Esophagus squamous epithelium (tissue), 5 donors: Measurements from ENCODE around the gene ZNF488. TPM values are rescaled to one million over a fixed set of nuclear protein-coding genes. Genes with fewer than 3 reads are reported as not detected.

Experiments
- DNase-seq: peaks from one replicate; lab custom pipeline; 2025; lab: John Stamatoyannopoulos, UW
- H3K27ac ChIP-seq, 4 donors: fragments of 200-600 bp; sonication (generic); one replicate each; pipeline ENCODE4 v1.5.1; 2016 to 2019; ENCODE audit warnings: mild to moderate bottlenecking in 1 of 4
- H3K27me3 ChIP-seq, 4 donors: fragments of 200-600 bp; sonication (generic); 1 replicate in 3 of 4; 2 replicates in 1 of 4; pipeline versions ENCODE4 v1.5.1 to v1.6.0; 2017 to 2021; ENCODE audit warnings: antibody characterized with exemption in 1 of 4
- H3K36me3 ChIP-seq, 3 donors: fragments of 200-600 bp; sonication (generic); one replicate each; pipeline ENCODE4 v1.5.1; 2016 to 2019
- H3K4me1 ChIP-seq, 3 donors: fragments of 200-600 bp; sonication (generic); one replicate each; pipeline ENCODE4 v1.5.1; 2017 to 2019
- H3K4me3 ChIP-seq, 4 donors: fragments of 200-600 bp; sonication (generic); 1 replicate in 3 of 4; 2 replicates in 1 of 4; pipeline ENCODE4 v1.5.1; 2016 to 2019; ENCODE audit warnings: mild to moderate bottlenecking in 2 of 4, moderate library complexity in 1 of 4
- H3K9me3 ChIP-seq, 3 donors: fragments of 200-600 bp; sonication (generic); one replicate each; pipeline ENCODE4 v1.5.1; 2016 to 2019
- CTCF ChIP-seq, 6 experiments: fragments of 450-650 bp in 4 of 6; fragments of 200-600 bp in 2 of 6; sonication (generic) in 2 of 6; IDR thresholded peaks; one replicate each; pipeline ENCODE4 v1.5.1; 2016 to 2019; ENCODE audit warnings: antibody characterized with exemption in 6 of 6, mild to moderate bottlenecking in 4 of 6, moderate library complexity in 4 of 6
- POLR2A ChIP-seq, 4 donors: fragments of 450-650 bp; IDR thresholded peaks; one replicate each; pipeline ENCODE4 v1.6.1; 2017; ENCODE audit warnings: antibody characterized with exemption in 4 of 4, mild to moderate bottlenecking in 4 of 4, moderate library complexity in 3 of 4
- WGBS, 2 donors: methylation state at CpG; one replicate each; pipeline ENCODE4 v1.1.5; 2018; 5-methylcytosine and 5-hydroxymethylcytosine counted together
- intact Hi-C: fragments of 100-400 bp; cut with DNase I; formaldehyde crosslinking; loops from one replicate; pipeline ENCODE4 v1.15.0; 2022
- total RNA-seq, 4 donors: library from RNA; depleted of rRNA; stranded (reverse); fragments of >200 nt; gene quantifications; one replicate each; pipeline ENCODE4 v1.1.0, GENCODE V29; 2016
- donor health status: DM: yes; HTN: yes; CAD: no.

The ZNF488 gene
- total RNA-seq, 4 donors from 2014 or later: 0.29 to 1.4 (median 0.73) TPM

- intact Hi-C loops: no loop called here
- no peak for DNase-seq
- Histone ChIP-seq H3K36me3 (no peaks in the 10 kb centered on the region), H3K27ac (no peak overlapping the region), H3K27me3 (peaks cover 0 to 33% (median 0%) of the 10 kb centered on the region in 4 donors), H3K4me3 (no peak overlapping the region), H3K9me3 (no peaks in the 10 kb centered on the region), H3K4me1 (peaks cover 0 to 14% (median 0%) of the 10 kb centered on the region in 3 donors)
- 50 to 60% methylated on average over 4 to 5 of the region's 5 CpGs for WGBS, 2 donors
- TF ChIP-seq CTCF (IDR thresholded peaks at IDR 0.05): no peak
- no peak for TF ChIP-seq POLR2A (IDR thresholded peaks at IDR 0.05)
Measured at GRCh38 chr10:47323636-47324296, 60.3 kb downstream of the ZNF488 start.

- DNase-seq: no peak
- TF ChIP-seq POLR2A (IDR thresholded peaks at IDR 0.05) (no peak), CTCF (IDR thresholded peaks at IDR 0.05) (no peak)
- WGBS, 2 donors: 70 to 94% methylated on average over 1 of the region's 1 CpG
- no peaks in the 10 kb centered on the region for H3K9me3 ChIP-seq
- no peak overlapping the region for H3K27ac ChIP-seq
- intact Hi-C loops: no loop called here
- H3K4me3 ChIP-seq: no peak overlapping the region
- H3K27me3 ChIP-seq: peaks cover 0 to 33% (median 0%) of the 10 kb centered on the region in 4 donors
- H3K4me1 ChIP-seq: peaks cover 0 to 14% (median 0%) of the 10 kb centered on the region in 3 donors
- no peaks in the 10 kb centered on the region for H3K36me3 ChIP-seq
Measured at GRCh38 chr10:47323087-47323486, 61.0 kb downstream of the ZNF488 start.

GRCh38 chr10:47322300-47323061 is 61.6 kb downstream of the ZNF488 start, which contains the start of gene GDF2:
Gene GDF2, plus strand, starts transcription at chr10:47322454. Its CDS starts 215 bp downstream, at chr10:47322669.
- TF ChIP-seq CTCF (IDR thresholded peaks at IDR 0.05): no peak
- no peak for TF ChIP-seq POLR2A (IDR thresholded peaks at IDR 0.05)
- Histone ChIP-seq H3K27me3 (peaks cover 0 to 33% (median 0%) of the 10 kb centered on the region in 4 donors), H3K4me3 (no peak within 1 kb of the TSS), H3K27ac (no peak within 1 kb of the TSS), H3K4me1 (peaks cover 0 to 14% (median 0%) of the 10 kb centered on the region in 3 donors), H3K9me3 (no peaks in the 10 kb centered on the region), H3K36me3 (no peaks in the 10 kb centered on the region)
- intact Hi-C loops: no loop called here
- DNase-seq: no peak
- 84 to 91% methylated on average over 10 to 28 of the region's 35 CpGs for WGBS, 2 donors

GRCh38 chr10:47321521-47322195 is 62.4 kb downstream of the ZNF488 start:
- no peak for TF ChIP-seq POLR2A (IDR thresholded peaks at IDR 0.05)
- no peak for TF ChIP-seq CTCF (IDR thresholded peaks at IDR 0.05)
- H3K4me1 ChIP-seq: peaks cover 0 to 14% (median 0%) of the 10 kb centered on the region in 3 donors
- H3K36me3 ChIP-seq: no peaks in the 10 kb centered on the region
- H3K27me3 ChIP-seq: peaks cover 0 to 33% (median 0%) of the 10 kb centered on the region in 4 donors
- no peak overlapping the region for H3K27ac ChIP-seq
- intact Hi-C loops: no loop called here
- WGBS, 2 donors: 73 to 79% methylated on average over 3 to 6 of the region's 8 CpGs
- no peaks in the 10 kb centered on the region for H3K9me3 ChIP-seq
- DNase-seq: no peak
- H3K4me3 ChIP-seq: no peak overlapping the region
